Loucy (cell line): ENCODE data around the gene AIF1.

Experiments used
- EZH2phosphoT487 ChIP-seq: fragments of 200-600 bp; IDR thresholded peaks from 2 replicates; pipeline ENCODE4 v1.6.1; 2018; ENCODE audit warnings: antibody characterized with exemption, mild to moderate bottlenecking, moderate library complexity, borderline replicate concordance
- TF ChIP-seq, protein P1 (sequence below): fragments of 200-600 bp; sonication (generic); conservative IDR thresholded peaks from 2 replicates; pipeline ENCODE4 v1.5.1; 2014; ENCODE audit warnings: mild to moderate bottlenecking, antibody characterized with exemption, low read length

DNA sequence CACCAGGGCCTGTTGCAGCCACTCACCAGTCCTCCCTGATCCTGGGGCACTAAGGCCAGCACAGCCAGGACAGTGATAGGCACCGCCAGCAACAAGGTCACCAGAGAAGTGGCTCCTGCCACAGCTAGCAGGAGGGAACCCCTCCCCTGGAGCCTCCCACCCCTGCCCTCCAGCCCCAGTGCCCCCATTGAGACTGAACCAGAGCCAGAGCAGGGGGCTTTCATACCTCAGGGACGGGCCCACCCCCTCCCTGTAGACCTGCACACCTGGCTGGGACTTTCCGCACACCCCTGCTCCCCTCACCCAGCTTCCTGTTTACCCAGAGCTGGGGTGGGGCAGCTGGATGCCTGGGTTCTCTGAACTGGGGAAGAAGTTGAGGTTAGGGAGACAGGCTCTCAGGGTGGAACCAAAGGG lies 32.8 kb upstream of the AIF1 start, which contains the start of gene LTB:
- TF ChIP-seq, protein P1, sequence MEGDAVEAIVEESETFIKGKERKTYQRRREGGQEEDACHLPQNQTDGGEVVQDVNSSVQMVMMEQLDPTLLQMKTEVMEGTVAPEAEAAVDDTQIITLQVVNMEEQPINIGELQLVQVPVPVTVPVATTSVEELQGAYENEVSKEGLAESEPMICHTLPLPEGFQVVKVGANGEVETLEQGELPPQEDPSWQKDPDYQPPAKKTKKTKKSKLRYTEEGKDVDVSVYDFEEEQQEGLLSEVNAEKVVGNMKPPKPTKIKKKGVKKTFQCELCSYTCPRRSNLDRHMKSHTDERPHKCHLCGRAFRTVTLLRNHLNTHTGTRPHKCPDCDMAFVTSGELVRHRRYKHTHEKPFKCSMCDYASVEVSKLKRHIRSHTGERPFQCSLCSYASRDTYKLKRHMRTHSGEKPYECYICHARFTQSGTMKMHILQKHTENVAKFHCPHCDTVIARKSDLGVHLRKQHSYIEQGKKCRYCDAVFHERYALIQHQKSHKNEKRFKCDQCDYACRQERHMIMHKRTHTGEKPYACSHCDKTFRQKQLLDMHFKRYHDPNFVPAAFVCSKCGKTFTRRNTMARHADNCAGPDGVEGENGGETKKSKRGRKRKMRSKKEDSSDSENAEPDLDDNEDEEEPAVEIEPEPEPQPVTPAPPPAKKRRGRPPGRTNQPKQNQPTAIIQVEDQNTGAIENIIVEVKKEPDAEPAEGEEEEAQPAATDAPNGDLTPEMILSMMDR: no peak
- no peak for TF ChIP-seq EZH2phosphoT487
